ENCODE measurements around the gene SAMD10.
"Not testable (repeated sequence)": the region's sequence is repeated elsewhere in the genome, so short reads cannot be mapped to it uniquely, and the experiment has no call there.

The SAMD10 gene

DNA sequence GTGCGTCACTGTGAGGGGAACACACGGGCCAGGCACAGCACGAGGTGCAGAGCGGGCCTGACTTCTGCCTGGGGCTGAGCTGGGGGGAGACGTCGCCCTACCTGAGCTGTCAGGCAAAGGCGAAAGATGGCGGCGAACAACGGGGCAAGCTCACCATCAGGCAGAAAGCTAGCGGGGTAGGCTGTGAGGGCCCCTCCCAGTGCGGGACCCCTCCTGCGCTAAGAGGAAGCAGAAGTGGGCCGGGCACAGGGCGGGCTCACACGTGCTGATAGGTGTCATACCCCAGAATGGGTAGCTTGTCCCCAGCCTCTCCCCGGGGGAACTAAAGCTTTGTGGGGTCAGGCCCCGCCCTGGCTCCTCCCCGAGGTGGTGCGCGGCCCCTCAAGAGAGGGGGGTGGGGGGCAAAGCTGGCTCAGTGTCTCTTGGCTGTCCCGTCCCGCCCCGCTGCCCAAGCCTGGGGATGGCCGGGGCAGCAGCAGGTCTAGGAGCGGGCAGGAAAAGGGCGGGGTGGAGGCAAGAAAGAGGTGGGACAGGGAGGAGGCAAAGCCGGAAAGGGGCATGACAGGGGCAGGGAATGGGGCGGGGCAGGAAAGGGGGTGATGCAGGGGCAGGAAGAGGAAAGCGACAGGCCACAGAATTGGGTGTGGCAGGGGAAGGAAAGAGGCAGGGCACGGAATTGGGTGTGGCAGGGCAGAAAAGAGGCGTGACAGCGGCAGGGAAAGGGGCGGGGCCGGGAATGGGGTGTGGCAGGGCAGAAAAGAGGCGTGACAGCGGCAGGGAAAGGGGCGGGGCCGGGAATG is 38.0 kb downstream of the SAMD10 start:
- peak; percentile 60 for ATAC-seq
- DNase-seq: peak; percentile 78

- ATAC-seq: no peak
- no peak for DNase-seq
Measured at GRCh38 chr20:63940472-63941266, 38.8 kb downstream of the SAMD10 start.

GRCh38 chr20:63940071-63940471 is 39.4 kb downstream of the SAMD10 start:
- DNase-seq (no peak), ATAC-seq (no peak)

- no peak for ATAC-seq
- DNase-seq: no peak
Measured at GRCh38 chr20:63939061-63939935, 40.1 kb downstream of the SAMD10 start.

DNA sequence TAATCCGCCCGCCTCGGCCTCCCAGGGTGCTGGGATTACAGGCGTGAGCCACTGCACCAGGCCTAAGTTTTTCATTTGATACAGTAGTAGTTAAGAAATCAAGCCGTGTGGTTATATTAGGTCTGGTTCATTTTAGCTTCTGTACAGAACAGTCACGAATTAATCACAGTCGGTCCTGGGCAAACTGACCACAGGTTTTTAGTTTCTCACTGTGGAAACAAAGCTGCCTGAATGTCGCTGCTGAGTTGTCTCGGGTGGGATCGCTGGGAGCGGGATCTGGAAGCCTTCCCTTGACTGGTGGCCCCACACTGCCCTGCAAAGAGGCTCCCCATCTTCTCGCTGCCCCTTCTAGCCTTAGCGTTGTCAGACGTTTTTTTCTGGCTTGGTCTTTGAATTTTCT is 41.8 kb downstream of the SAMD10 start:
- no peak for ATAC-seq
- DNase-seq: no peak

DNA sequence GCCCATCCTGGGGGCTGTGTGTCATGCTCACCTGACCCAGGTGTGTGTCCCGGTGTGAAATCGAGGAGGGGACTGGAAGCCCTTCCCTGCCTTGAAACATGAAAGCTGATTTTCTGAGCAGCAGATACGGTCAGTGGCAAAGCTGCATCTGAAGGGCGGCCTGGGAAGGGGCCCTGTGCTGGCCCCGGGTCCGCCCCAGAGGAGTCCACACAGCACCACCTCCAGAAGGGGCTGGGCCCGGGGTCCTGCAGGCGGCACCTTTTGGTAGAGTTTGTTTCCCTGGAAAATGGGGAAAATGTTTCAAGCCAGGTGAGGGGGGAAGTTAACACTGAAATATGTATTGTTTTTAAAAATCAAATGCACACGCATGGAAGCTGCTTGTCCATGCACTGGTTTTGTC is 44.0 kb downstream of the SAMD10 start:
- DNase-seq (no peak), ATAC-seq (no peak)

DNA sequence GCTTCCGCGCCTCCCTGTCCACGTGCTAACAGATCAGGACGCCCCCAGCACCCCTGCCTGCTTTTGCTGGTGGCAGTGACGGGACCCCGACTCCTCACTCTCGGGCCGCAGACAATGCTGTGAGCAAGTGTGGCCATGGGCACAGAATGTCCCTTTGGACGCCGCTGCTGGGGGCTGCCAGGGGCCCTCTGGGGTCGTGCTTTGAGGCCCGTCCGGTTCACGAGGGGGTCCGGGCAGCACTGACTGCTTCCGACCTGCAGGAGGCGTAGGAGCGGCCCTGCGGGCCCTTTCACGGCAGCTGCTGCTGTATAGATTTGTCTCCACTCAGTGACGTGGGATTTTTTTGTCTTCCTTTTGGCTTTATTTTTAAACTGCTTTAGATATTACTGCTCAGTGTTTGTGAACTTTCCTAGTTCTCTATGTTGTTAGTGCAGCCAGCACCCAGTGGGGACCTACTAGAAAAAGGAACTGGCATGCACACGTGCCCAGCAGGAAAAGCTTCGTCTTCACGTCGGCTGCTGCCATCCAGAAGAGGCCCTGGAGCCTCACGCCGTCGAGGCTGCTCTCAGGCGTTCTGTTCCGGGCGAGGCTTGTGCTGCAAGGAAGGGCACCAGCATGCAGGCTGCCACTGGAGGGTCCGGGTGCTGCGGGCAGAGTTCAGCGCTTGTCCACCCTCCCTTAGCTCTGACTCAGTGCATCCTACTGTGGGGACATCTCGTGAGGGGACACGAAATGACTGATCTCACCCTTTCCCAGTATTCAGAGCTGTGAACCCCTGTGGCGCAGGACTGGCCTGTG is 45.0 kb downstream of the SAMD10 start:
- no peak for DNase-seq
- ATAC-seq: no peak

DNA sequence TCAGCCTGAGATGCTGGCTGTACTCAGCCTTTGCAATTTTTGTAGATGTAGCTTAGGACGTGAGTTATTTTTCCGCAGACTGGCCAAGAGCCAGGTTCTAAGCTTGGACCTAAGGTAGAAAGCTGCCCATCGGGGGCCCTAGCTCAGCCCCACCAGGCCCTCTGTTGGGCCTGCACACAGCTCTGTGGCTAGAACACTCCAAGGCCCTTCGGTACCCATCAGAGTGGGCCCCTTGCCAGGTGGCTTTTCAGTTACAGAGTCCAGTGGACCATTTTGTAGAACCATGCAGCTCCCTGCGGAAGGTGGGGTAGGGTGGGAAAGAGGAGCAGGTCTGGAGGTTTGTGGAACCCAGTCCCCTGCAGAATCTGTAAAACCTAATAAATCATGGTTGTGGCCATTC is 45.8 kb downstream of the SAMD10 start:
- DNase-seq (no peak), ATAC-seq (no peak)

DNA sequence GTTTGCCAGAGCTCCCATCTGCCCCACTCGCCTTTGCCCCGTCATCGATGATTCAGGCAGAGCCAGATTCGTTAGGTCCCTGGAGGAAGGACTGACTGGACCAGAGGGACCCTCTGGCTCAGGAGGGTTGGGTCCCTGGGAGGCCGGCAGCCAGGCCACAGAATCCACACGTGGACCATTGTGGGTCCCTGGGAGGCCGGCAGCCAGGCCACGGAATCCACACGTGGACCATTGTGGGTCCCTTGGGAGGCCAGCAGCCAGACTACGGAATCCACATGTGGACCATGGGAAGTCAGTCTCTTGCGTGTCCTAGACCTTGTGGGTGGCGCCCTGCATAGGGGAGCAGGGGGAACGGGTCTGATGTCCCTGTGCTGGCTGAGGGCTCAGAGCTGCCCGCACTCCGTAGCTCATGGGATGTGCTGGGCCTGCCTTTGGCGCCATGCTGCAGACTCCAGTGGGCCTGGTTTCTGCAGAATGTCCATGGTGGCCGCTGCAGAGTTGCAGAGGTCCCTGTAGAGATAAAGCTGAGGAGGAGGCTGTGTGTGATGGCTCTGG is 46.8 kb downstream of the SAMD10 start:
- DNase-seq (no peak), ATAC-seq (no peak)

DNA sequence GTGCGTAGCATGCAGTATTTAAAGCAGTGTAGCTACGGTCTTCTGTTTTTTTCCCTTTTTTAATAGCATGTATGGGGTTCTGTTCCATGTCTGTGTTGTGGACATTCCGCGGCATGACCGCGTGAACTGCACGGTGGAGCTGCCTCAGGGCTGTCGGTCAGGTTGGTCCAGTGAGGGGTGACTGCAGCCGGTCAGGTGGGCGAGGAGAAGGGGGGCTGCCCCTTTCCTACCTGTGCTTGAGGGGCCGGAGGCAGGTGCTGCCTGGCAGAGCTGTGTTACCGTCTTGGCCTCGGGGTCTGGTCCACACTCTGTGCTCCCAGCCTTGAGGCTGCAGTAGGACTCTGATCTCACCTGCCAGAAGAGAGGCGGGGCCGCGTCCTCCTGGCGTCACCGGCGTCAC is 47.7 kb downstream of the SAMD10 start:
- ATAC-seq (no peak), DNase-seq (no peak)

DNA sequence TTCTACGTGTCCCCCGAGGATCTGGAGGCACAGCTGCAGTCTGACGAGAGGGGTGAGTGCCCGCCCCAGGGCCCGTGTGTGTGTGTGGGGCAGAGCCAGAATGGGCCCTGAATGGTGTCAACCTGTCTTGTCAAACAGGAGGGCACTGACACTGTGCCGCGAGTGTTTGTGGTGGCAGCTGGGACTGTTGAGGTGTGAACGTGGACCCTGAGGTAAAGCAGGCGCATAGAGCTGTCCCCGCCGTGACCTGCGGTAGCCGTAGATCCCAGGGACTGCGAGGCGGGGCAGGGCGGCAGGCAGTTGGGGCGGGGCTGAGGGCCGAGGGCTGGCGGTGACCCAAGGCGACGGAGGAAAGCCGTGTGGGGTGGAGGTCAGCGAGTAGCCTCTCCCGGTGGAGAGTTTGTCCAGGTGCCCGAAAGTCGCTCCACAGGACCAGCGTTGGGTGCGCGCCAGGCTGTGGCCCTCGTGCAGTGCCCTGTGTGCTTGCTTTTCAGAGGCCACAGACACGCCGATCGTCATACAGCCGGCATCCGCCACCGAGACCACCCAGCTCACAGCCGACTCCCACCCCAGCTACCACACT is 48.4 kb downstream of the SAMD10 start:
- ATAC-seq (no peak), DNase-seq (no peak)

GRCh38 chr20:63929473-63929883 is 50.0 kb downstream of the SAMD10 start:
- not testable (repeated sequence) for ATAC-seq

DNA sequence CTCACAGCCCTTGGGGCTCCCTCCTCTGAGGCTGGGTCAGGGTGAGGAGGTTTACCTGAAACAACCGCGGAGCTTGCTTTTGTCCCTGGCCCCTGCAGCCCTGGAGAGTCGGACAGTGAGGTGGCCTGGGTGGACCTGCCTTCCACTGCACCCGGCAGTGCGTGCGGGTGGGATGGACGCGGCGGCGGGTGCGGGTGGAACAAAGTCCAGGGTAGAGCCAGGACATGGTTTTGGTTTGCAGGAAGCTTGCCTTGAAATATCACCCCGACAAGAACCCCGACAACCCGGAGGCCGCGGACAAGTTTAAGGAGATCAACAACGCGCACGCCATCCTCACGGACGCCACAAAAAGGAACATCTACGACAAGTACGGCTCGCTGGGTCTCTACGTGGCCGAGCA is 50.4 kb downstream of the SAMD10 start:
- DNase-seq (no peak), ATAC-seq (no peak)

More at GRCh38 chr20:63929473-63929883, 50.0 kb downstream of the SAMD10 start:
- not testable (repeated sequence) for DNase-seq

DNA sequence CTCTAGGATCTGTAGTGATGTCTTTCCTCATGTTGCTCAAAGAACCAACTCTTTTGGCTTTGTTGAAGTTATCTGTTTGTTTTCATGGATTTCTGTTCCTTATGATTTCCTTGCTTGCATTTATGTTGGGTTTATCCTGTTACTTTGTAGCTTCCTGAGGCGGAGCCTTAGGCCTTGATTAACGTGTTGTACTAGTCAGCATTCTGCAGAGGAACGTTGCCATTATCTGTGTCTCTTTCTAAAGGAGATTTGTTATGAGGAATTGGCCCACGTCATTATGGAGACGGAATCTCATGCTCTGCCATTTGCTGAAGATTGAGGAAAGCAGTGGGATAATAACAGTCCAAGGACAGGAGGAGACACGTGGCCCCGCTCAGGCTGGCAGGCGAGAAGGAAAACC is 53.1 kb downstream of the SAMD10 start:
- DNase-seq (no peak), ATAC-seq (no peak)

DNA sequence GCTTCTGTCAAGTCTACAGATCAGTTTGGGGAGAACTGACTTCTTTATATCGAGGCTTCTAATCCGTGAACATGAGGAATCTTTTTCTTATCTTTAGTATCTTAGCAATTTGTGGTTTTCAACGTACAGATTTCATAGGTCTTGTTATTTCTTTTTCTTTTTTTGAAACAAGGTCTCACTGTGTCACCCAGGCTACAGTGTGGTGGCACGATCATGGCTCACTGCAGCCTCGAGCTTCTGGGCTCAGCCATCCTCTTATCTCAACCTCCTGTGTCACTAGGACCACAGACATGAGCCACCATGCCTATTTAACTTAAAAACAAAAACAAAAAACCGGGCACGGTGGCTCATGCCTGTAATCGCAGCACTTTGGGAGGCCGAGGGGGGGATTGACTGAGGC is 55.2 kb downstream of the SAMD10 start:
- no peak for DNase-seq
- no peak for ATAC-seq
